AG08395 (cell line): ENCODE results near the gene WFS1.
A peak's percentile ranks its signal among the peaks of the same experiment; 100 is the strongest.

Experiments
- DNase-seq: peaks from one replicate; pipeline ENCODE4 v3.0.0; 2012; ENCODE audit warnings: mixed read lengths, low spot score

WFS1 gene

GRCh38 chr4:6338951-6339817 is 69.5 kb downstream of the WFS1 start:
- DNase-seq: no peak

GRCh38 chr4:6339818-6340445 is 70.3 kb downstream of the WFS1 start:
- DNase-seq: no peak

GRCh38 chr4:6340446-6341015 is 70.9 kb downstream of the WFS1 start:
- no peak for DNase-seq

- DNase-seq: no peak
Observed at GRCh38 chr4:6341696-6342095, 72.0 kb downstream of the WFS1 start.

GRCh38 chr4:6342530-6343293 is 73.1 kb downstream of the WFS1 start:
- no peak for DNase-seq

GRCh38 chr4:6343939-6344408 is 74.3 kb downstream of the WFS1 start:
- DNase-seq: peak; percentile 56

GRCh38 chr4:6345096-6345830 is 75.6 kb downstream of the WFS1 start:
- no peak for DNase-seq

GRCh38 chr4:6345866-6346265 is 76.2 kb downstream of the WFS1 start:
- DNase-seq: no peak

- DNase-seq: no peak
Observed at GRCh38 chr4:6346373-6347110, 76.9 kb downstream of the WFS1 start.

GRCh38 chr4:6347511-6348045 is 77.9 kb downstream of the WFS1 start:
- no peak for DNase-seq

- no peak for DNase-seq
Observed at GRCh38 chr4:6348408-6348807, 78.8 kb downstream of the WFS1 start.

GRCh38 chr4:6349896-6350603 is 80.4 kb downstream of the WFS1 start:
- no peak for DNase-seq

GRCh38 chr4:6350646-6351045 is 81.0 kb downstream of the WFS1 start:
- DNase-seq: no peak

GRCh38 chr4:6351246-6352000 is 81.8 kb downstream of the WFS1 start:
- DNase-seq: no peak

GRCh38 chr4:6352031-6352692 is 82.5 kb downstream of the WFS1 start:
- no peak for DNase-seq
